ENCODE data around the gene C1QTNF2.

Gene C1QTNF2, protein sequence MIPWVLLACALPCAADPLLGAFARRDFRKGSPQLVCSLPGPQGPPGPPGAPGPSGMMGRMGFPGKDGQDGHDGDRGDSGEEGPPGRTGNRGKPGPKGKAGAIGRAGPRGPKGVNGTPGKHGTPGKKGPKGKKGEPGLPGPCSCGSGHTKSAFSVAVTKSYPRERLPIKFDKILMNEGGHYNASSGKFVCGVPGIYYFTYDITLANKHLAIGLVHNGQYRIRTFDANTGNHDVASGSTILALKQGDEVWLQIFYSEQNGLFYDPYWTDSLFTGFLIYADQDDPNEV

DNA sequence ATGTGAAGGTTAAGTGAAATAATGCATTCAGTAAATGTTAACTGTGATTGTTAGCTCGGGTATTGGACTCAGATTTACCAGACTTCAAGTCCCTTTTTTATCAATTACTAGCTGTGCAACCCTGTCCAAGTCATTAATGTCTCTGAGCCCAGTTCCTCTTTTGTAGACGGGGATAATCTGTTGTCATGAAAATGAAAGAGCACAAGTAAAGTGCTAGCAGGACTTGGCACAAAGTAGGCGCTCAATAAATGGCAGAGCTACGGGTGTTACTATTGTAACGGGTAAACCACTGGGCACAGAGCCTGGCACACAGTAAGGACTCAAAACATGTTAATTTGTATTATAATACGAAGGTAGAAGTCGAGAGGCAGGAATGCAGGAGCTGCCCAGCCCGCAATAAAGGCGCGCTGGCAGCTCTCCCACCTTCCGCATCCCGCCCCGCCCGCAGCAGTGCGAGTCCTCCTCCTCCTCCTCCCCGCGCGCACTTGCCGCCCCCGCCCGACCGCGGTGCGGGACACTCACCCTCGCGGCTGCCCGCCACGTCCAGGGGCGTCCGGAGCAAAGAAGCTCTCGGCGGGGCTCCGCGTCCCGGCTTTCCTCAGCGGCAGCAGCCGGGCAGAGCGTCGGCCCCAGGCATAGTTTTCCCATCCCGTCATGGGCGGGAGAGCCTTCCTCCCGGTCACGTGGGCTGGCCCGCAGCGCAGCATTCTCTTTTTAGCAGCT, at the start of gene C1QTNF2:
Gene C1QTNF2, minus strand, starts transcription at position 637 of the 723 bp plus-strand sequence. CDS start 15,615 bp downstream, outside the sequence.
- no peak for DNase-seq

DNA sequence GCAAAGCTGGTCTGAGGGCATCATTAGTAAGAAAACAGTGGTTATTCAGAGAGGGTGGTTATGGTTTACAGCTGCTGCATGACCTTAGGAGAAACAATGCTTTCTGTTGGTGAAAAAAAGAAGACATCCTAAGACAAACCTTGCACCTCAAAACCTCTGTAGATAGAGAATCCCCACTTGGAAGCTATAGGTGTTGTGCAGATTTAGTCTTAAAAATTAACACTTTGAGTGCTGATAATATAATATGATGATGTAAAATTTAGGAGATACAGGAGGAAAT, 49.8 kb upstream of the C1QTNF2 start:
- peak in 1 of 2 experiments; percentile 12 for DNase-seq

DNA sequence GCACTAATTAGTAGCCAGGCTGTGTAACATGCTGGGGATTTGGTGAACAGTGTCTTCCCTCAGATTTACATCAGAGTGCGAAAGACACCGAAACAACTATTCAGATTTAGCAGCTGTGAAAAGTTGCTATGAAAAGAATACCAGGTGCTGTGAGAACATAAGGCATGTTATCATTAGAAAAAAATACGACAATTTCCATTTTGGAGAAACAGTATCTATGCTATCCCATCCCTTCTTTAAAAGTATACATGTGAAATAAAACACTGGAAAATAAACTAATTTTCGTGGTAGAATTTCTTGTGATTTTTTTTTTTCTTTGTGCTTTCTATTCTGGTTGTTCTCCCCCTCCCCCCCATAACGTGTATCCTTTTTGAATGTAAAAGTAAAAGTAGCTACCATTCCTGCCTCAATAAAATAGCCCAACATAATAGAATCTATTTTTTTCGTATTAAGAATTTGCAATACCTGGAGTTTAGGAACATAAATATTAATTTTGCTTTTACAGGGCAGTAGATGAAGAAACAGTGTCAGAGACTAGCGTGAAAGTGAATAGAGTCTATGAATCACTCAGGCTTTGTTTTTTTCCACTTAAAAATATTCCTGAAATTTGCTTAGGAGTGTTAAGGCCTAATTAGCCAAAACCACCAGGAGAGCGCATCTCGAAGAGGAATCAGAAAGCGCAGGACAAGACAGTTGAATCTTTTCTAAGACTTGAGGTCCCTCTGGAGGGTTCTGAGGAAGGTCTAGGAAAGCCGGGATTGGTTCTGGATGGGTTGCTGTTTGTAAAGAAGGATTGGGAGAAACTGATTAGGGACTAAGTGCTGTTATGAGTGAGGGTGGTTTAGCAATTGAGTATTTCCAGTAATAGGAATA, 49.3 kb upstream of the C1QTNF2 start:
- no peak for DNase-seq

DNA sequence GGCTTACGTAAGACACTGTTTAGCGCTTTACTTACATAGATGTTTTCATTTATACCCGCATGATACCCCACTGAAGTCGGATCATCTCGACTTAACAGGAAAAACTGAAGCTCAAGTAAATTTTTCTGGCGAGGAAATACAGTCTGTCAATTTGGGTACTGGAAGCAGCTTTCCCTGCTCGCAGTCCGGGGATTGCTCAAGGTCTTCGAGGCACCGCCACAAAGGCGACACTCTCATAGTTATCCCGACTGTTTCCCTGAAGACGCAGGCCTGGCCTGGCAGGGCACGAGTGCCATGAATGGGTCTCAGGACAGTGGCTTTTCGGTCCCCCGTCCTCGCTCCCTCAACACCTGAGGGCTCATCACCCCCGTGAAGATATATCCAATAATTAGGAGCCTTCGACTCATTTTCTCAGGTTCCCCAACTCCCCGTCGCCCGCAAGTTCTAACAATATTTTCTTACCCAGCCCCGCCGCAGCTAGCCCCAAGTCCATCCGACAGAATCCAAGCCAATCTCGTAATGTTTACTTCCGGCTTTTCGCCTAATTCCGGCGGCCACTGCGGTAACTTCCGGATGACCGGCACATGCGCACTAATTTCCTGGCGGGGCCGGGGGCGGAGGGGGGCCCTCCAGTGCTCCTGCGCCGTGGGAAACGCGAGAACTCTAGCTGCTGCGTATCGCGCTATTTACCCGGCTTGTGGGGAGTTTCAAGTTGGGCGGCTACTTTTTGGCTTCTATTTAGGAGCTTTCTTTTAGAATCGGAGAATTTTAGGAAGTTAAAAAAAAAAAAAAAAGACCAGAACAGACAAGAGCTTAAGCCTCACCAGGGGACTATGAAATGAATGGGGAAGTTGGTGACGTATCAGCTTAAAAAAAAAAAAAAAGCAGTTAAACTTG, 48.4 kb upstream of the C1QTNF2 start, which contains the start of gene SLU7:
Gene SLU7, minus strand, starts transcription at position 521 of the 897 bp plus-strand sequence. CDS start 3,787 bp downstream, outside the sequence.
- DNase-seq = peak; percentile 89 to 94

DNA sequence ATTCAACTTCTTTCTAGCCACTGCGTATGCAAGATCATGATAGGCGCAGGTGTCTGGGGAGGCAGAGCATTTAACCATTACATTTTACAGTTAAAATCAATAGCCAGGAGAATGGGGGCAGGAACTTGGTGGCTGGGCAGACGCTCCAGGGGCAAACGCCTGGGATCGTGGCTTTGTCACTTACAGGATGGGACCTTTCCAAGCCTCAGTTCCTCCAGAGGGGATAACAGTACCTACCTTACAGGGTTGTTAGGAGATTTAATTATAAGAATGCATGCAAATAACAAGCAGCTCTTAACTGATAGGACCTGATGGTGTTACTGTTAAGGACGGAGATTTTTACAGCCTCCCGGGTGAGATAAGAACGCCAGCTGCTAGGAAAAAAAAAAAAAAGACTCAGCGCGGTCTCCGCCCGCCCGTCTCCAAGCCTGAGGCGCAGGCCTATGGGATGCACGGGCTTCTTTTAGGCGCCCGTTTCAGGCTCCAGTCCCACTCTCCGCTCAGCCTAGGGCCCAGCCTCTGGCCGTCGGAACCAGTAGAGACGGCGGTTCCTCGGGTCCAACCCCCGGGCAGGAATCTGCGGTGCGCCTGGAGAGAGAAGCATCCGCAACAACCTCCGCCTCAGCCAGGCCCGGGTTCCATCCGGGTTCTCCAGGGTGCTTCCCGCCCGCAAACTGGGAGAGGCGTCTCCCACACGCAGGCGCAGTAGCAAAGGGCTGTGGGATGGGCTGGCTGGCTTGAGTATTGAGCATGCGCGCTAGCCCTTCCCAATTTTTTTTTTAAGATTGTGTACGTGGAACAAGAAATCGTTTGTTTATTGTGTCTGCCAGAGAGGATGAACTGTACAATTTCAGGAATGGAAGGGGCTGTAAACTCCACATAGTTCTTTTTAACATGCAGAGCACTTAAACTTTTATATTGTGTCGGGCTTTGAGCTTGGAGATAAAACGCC, 29.3 kb upstream of the C1QTNF2 start, which contains the start of gene FAM200C:
Gene FAM200C, minus strand, starts transcription at position 653 of the 952 bp plus-strand sequence. CDS start 4,564 bp downstream, outside the sequence.
- DNase-seq = peak; percentile 80 to 89

DNA sequence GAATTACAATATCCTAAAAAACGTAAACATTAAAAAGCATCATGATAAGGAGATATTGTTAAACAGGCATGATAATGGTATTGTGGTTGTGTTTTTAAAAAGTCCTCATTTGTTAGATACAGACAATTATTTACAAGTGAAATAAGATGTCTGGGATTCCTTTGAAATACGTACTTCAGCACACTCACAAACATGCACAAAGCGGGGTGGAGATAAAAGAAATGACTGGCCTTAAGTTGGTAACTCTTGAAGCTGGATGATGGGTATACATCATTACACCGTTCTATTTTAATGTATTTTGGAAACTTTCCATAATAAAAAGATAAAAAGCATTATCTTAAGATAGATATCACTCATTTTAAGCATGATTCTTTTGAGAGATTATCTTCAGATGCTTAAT, 28.4 kb upstream of the C1QTNF2 start:
- DNase-seq = no peak

DNA sequence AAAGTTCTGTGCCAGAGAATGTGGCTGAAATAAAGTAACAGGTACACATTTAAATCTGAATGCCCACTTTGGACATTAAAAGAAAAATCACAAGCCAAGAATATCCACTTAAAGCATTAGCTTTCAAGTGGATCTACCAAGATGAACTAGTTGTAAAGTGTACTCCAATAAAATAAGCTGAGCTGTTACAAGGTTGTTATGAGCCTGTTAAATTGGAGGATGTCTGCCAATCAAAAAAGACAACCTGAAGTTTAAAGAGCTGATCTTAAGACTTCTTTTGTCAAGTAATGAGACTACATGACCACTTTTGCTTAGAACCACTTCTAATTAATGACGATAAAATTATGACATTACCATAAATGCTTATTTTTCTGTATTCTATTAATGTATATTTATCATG, 27.1 kb upstream of the C1QTNF2 start:
- no peak for DNase-seq

DNA sequence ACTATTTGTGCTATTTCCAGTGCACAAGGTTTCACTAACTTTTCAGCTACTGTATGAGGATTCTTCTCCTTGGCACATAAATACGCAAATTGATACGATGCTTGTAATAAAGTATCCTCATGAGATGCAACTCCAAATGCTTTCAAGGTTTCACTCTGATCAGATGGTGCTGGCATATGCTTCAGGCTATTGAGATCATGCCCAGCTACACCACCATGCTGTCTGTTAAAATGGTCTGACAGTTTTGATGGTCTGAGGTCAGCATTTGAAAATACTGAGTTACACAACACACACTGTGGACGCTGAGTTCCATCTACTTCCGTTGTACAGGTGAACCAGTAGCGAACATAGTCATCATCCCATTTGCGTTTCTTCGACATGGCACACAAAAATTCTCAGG, 24.7 kb upstream of the C1QTNF2 start:
- DNase-seq = no peak

DNA sequence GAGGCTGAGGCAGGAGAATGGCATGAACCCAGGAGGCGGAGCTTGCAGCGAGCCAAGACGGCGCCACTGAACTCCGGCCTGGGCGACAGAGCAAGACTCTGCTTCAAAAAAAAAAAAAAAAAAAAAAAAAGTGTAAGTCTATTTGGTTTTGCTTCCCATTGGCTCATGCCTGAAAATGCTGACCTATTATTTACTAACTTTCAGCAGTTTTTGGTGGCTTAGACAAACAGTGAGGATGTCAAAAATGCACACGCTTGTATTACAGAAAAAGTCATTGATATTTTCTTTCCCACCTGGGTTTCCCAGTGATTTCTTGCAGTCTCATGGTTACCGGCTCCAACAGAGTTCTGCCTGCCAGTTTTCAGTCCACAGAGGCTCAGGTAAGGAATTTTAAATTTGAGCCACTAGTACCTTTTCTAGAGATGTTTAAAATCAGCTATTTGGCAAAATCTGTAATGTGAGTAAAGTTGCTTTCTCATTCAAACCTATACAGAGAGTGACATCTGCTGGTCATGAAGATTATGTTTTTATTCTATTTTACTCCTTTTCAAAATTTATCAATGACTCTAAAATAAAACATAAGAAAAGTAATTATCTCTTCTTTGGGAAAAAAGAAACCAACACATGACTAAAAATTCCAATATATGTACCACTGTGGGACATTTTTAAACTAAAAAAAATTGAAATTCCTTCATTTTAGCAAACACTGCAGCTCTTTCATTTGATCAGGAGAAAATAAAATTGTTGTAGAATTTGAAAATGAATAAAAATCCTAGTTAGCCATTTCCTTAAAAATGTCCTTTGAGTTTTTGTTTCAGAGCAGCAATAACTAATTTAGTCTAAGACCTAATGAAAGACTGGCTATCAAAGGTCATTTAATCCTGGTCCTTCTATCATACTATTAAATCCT, 20.6 kb upstream of the C1QTNF2 start:
- DNase-seq = peak in 1 of 2 experiments; percentile 7

DNA sequence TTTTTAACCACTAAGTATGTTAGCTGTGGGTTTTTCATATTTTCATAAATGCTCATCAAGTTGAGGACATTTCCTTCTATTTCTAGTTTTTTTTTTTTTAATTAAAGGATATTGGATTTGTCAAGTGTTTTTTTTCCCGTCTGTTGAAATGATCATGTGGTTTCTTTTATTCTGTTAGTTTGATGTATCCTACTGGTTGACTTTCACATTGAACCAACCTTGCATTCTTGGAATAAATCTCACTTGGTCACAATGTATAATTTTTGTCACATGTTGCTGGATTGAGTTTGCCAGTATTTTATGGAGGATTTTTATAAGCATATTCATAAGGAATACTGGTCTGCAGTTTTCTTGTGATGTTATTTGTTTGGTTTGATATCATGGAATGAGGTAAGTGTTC, 17.0 kb upstream of the C1QTNF2 start:
- DNase-seq = no peak

DNA sequence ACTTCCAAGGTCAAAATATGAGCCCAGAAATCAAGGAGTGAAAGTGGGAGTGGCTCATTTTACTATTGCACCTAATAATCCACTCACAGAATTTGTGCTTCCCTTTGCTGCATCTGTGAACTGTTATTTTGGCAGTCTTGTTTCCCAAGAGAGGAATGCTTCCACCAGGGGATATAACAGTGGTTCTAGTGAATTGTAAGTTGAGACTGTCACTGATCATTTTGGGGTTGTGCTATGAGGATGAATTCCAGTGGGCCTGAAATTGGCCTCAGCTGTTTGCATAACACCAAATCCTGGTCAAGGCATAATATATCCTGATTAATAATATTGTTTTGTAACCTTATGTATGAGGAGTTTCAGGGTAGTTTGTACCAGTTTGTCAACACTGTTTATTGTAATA, 15.1 kb upstream of the C1QTNF2 start:
- no peak for DNase-seq

DNA sequence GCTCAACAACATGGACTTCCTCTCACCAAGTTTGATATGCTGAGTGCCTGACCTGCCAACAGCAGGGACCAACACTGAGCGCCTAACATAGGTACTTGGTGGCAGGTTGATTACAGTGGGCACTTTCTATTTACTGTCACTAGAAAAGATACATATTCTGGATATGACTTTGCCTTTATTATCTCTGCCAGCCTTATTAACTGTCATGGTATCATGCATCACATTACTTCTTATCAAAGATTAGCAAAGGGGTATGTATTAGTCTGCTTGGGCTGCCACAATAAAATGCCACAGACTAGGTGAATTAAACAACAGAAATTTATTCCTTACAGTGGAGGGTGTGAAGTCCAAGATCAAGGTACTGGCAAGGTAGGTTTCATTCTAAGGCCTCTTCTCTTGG, 14.3 kb upstream of the C1QTNF2 start:
- DNase-seq = no peak

DNA sequence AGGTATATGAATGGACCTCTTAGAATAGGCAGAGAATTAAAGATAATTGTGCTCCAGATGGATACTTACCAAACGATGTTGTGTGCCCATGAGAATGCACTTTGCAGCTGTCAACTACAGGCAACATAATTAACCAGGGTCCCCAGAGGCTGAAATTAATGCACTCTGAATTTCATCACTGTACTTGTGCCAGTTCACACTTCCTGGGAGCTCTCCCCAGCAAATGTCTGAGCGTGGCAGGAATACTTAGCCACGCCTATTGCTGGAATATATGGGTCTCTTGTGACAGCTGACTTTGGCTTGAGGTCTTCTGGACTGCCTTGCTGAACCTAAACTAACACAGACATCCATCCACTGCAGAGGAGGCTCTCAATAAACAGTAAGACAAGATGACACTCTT, 11.9 kb upstream of the C1QTNF2 start:
- no peak for DNase-seq

DNA sequence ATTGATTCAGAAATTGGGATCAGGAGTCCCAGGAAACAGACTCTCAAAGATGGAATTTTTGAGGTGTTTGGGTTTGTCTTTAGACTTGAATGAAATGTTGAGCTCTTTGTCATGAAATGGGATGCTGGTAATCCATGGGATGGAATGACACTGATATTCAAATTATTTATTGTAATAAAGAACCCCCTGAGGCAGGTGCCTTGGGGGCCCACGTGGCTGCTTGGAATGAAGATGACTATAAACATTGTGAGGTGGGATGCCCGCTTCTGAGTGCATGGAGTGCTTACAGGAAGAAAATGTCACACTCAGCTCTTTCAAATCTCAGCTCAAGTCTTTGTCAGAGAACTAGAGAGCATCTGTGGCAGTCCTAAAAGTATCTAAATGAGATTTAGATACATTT, 9.6 kb upstream of the C1QTNF2 start:
- no peak for DNase-seq

DNA sequence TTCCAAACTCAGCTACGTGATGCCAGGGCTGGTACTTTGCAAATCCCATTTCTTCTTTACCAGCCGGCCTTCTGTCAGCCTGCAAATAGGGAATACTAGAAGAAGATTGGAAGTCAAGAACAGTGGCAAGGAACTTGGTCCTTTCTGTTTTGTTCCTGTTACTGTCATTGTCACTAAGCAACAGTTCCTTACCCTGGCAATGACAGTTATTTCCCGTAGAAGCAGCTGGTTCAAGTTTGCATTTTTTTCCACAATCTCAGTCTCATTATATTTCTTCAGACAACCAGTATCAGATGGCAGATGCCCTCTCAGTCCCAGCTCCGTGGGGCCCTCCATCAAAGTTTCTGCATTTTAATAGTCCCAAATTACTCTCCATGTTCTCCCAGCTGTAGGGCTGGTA, 9.1 kb upstream of the C1QTNF2 start:
- DNase-seq = no peak

DNA sequence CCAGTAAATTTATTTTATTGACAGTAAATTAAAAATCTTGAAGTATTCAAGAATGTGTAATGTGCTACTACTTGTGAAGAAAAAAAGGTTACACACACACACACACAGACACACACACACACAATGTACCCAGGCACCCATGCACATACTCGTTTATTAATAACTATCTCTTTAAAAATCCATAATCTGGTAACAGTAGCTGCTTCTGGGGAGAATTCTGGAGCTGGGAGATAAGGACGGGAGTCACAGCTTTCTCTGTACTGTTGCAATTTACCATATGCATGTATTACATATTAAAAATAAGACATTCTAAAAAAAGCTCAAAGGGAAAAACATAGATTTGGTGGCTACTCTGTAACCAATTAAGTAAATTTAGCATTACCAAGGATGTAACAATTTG, 7.9 kb upstream of the C1QTNF2 start:
- DNase-seq = no peak

DNA sequence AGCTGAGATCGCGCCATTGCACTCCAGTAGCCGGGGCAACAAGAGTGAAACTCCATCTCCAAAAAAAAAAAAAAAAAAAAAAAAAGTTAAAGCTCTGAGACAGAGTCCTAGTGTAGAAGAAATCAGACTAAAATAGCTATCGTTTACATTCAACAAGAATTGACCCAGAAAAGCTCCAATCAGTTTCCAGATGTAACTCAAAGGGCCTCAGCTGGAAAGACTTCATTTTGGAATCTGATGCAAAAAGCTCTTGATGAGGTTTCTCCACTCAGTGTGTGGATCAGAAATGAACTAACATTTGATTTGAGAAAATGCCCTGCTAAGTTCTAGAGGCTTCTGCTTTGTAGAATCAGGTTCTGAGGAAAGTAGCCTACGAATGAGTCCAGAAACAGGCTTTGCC, 7.2 kb upstream of the C1QTNF2 start:
- DNase-seq = no peak

DNA sequence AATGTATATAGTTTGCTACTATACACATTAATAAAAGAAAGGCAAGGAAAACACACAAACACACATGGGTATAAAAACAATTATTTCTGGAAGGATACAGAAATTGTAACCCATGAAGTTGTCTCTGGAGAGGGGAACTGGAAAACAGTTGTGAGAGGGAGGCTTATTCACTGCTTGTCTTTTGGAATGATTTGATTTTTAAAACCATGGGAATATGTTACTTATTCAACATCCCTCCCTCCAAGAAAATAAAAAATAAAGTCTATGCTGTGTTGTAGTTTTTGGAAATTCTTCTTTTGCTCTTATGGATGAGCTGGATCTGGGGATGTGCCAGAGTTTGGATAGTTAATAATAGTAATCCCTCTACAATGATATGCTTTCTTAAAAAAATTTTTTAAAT, 6.0 kb upstream of the C1QTNF2 start:
- DNase-seq = no peak

DNA sequence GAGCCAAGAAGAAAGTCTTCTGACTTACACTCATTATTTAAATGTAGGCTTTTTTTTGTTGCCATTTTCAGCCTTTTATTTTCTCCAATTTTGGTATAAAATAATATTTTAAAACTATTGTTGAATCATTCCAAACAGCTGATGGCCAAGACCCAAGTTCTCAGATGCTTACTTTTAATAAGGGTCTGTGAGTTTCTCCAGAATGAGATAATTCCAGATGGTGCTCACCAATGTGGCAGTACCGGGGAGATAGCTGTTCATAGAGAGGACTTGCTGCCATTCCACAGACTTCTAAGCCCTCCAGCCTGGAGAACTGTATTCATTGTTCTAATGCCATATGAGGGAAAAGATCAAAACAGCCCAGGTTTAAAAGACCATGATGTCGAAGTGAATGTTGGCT, 5.3 kb upstream of the C1QTNF2 start:
- DNase-seq = no peak

DNA sequence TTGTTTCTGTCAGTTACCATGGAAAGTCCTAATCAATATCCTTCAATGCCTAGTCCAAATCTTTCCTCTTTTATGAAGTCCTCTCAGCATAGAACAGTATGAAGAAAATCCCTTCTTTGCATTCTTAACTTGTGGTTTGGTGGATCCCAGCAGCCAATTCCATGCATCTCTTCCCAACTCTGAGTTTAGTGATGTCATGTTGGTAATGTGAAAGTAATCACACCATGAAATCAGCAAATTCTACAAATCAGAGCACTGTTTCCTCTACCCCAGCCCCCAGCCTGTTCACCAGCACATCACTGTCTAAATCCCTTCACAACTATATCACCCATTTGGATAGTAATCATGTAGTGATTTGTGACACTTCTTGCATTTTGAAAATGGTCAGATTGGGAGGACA, 4.7 kb upstream of the C1QTNF2 start:
- DNase-seq = no peak

All from SHP77 (cell line).